Common myeloid progenitor, CD34-positive (primary cell): ENCODE results near the gene PLEKHA6.

Source experiments
- CTCF ChIA-PET: fragments of 350-600 bp; sonication (Branson Sonifier 250); formaldehyde crosslinking; loops from one replicate; lab custom pipeline; 2021; ENCODE audit warnings: antibody characterized with exemption; lab: Charles Lee
- POLR2A ChIA-PET: fragments of 350-600 bp; sonication (Branson Sonifier 250); formaldehyde crosslinking; loops from one replicate; lab custom pipeline; 2021; ENCODE audit warnings: antibody characterized with exemption; lab: Charles Lee
- DNase-seq, 3 donors: peaks; one replicate each; pipeline versions ENCODE4 v3.0.0 to v3.0.0-alpha.2; 2013
- H3K27ac ChIP-seq, 2 experiments: 1 replicate in 1 of 2; 2 replicates in 1 of 2; pipeline ENCODE4 v1.7.0; 2013; ENCODE audit warnings: inconsistent platforms in 2 of 2, low read length in 2 of 2, mild to moderate bottlenecking in 2 of 2, low read depth in 1 of 2, moderate library complexity in 1 of 2; ENCODE audit not compliant: severe bottlenecking in 2 of 2, insufficient read depth in 1 of 2, poor library complexity in 1 of 2
- H3K27me3 ChIP-seq, 5 experiments: replicated peaks in 2 of 5; 1 replicate in 3 of 5; 2 replicates in 2 of 5; pipeline versions ENCODE4 v1.6.1 to v1.7.0; 2013; ENCODE audit warnings: low read length in 4 of 5, mild to moderate bottlenecking in 2 of 5, moderate library complexity in 2 of 5, inconsistent platforms in 1 of 5; ENCODE audit not compliant: insufficient read depth in 5 of 5, control insufficient read depth in 4 of 5
- H3K36me3 ChIP-seq, 4 experiments: 1 replicate in 2 of 4; 2 replicates in 2 of 4; pipeline versions ENCODE4 v1.6.1 to v1.7.0; 2013; ENCODE audit warnings: low read length in 3 of 4, control low read depth in 1 of 4, mild to moderate bottlenecking in 1 of 4; ENCODE audit not compliant: control insufficient read depth in 4 of 4, insufficient read depth in 4 of 4
- H3K4me1 ChIP-seq, 4 experiments: 1 replicate in 3 of 4; 2 replicates in 1 of 4; pipeline versions ENCODE4 v1.6.1 to v1.7.1; 2013; ENCODE audit warnings: low read length in 3 of 4, mild to moderate bottlenecking in 3 of 4, control low read depth in 1 of 4, inconsistent platforms in 1 of 4, moderate library complexity in 1 of 4; ENCODE audit not compliant: control insufficient read depth in 4 of 4, insufficient read depth in 4 of 4; ENCODE audit errors: control extremely low read depth in 1 of 4
- H3K4me3 ChIP-seq, 7 experiments: 1 replicate in 4 of 7; 2 replicates in 3 of 7; pipeline versions ENCODE4 v1.5.1 to v1.7.0; 2013; ENCODE audit warnings: mild to moderate bottlenecking in 7 of 7, low read length in 6 of 7, moderate library complexity in 6 of 7, inconsistent platforms in 2 of 7, low read depth in 2 of 7, control low read depth in 1 of 7; ENCODE audit not compliant: insufficient read depth in 4 of 7, control insufficient read depth in 1 of 7; ENCODE audit errors: extremely low read depth in 1 of 7
- H3K9me3 ChIP-seq, 5 experiments: 1 replicate in 4 of 5; 2 replicates in 1 of 5; pipeline versions ENCODE4 v1.6.1 to v1.7.1; 2013; ENCODE audit warnings: low read length in 4 of 5, mild to moderate bottlenecking in 2 of 5, inconsistent platforms in 1 of 5, low read depth in 1 of 5, moderate library complexity in 1 of 5; ENCODE audit not compliant: control insufficient read depth in 4 of 5, insufficient read depth in 2 of 5; ENCODE audit errors: control extremely low read depth in 1 of 5
- WGBS: methylation state at CpG from one replicate; pipeline ENCODE4 v1.1.5; 2013; ENCODE audit not compliant: insufficient coverage; 5-methylcytosine and 5-hydroxymethylcytosine counted together

Gene PLEKHA6

GRCh38 chr1:204340081-204340889 lies 19.4 kb downstream of the PLEKHA6 start:
- Histone ChIP-seq H3K36me3 (no peaks in the 10 kb centered on the region), H3K4me3 (no peak overlapping the region), H3K27me3 (no peaks in the 10 kb centered on the region), H3K27ac (no peak overlapping the region), H3K4me1 (peaks cover 0 to 6% (median 1%) of the 10 kb centered on the region in 4 experiments), H3K9me3 (no peaks in the 10 kb centered on the region)
- 96% methylated on average over 12 of the region's 12 CpGs for WGBS
- CTCF ChIA-PET: interaction anchor here (0.5 to 6.5 kb wide), 9 partner anchors 10 to 134 kb away, joined by 3 to 55 read pairs (median 4); partner anchors contain the start of gene PLEKHA6
- no peak for DNase-seq
- POLR2A ChIA-PET: no interaction called here

GRCh38 chr1:204339541-204339940 lies 20.2 kb downstream of the PLEKHA6 start:
- H3K4me3 ChIP-seq: no peak overlapping the region
- CTCF ChIA-PET: interaction anchor here (0.8 to 1.9 kb wide), 6 partner anchors 9 to 132 kb away, joined by 3 to 10 read pairs (median 4); no protein-coding TSS in a partner anchor
- POLR2A ChIA-PET: no interaction called here

DNA sequence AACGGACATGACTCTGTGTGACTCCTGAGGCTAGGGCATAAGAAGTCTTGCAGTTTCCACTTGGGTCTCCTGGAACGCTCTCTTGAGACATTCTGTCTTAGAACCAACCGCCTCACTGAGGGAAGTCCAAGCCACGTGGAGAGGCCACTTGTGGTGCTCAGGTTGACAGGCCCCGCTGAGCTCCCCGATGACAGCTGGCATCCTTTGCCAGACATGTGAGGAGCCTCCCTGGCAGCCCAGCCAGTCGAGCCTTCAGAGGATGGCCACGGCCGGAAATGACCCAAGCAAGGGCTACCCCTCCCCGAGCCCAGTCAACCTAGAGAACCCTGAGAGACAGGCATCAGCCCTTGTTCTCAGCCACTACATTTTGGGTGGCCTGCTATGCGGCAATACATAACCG lies 20.7 kb downstream of the PLEKHA6 start:
- no peaks in the 10 kb centered on the region for H3K36me3 ChIP-seq
- DNase-seq: no peak
- no peak overlapping the region for H3K4me3 ChIP-seq
- H3K27ac ChIP-seq: no peak overlapping the region
- H3K27me3 ChIP-seq: no peaks in the 10 kb centered on the region
- no peaks in the 10 kb centered on the region for H3K4me1 ChIP-seq
- ChIA-PET CTCF (interaction anchor here (0.8 to 1.9 kb wide), 5 partner anchors 8 to 132 kb away, joined by 3 to 10 read pairs (median 5); no protein-coding TSS in a partner anchor), POLR2A (no interaction called here)
- no peaks in the 10 kb centered on the region for H3K9me3 ChIP-seq
- WGBS: 96% methylated on average over 12 of the region's 12 CpGs

More at GRCh38 chr1:204339541-204339940, 20.2 kb downstream of the PLEKHA6 start:
- Histone ChIP-seq H3K36me3 (no peaks in the 10 kb centered on the region), H3K9me3 (no peaks in the 10 kb centered on the region), H3K27ac (no peak overlapping the region), H3K27me3 (no peaks in the 10 kb centered on the region), H3K4me1 (no peaks in the 10 kb centered on the region)
- DNase-seq: no peak

GRCh38 chr1:204338360-204338759 lies 21.4 kb downstream of the PLEKHA6 start:
- DNase-seq: no peak
- H3K36me3 ChIP-seq: no peaks in the 10 kb centered on the region
- no peak overlapping the region for H3K4me3 ChIP-seq
- WGBS: 75% methylated on average over 1 of the region's 2 CpGs
- no peaks in the 10 kb centered on the region for H3K27me3 ChIP-seq
- CTCF ChIA-PET: no interaction called here
- POLR2A ChIA-PET: no interaction called here
- H3K4me1 ChIP-seq: peaks cover 0 to 2% (median 0%) of the 10 kb centered on the region in 4 experiments
- no peak overlapping the region for H3K27ac ChIP-seq
- H3K9me3 ChIP-seq: no peaks in the 10 kb centered on the region

- peaks cover 0 to 7% (median 0%) of the 10 kb centered on the region in 4 experiments for H3K4me1 ChIP-seq
- WGBS: 95% methylated on average over 6 of the region's 6 CpGs
- DNase-seq: no peak
- no peaks in the 10 kb centered on the region for H3K9me3 ChIP-seq
- H3K27ac ChIP-seq: no peak overlapping the region
- ChIA-PET POLR2A (no interaction called here), CTCF (interaction anchor here (1.1 to 1.2 kb wide), 2 partner anchors 8 to 24 kb away, joined by 4 read pairs; no protein-coding TSS in a partner anchor)
- no peaks in the 10 kb centered on the region for H3K36me3 ChIP-seq
- H3K27me3 ChIP-seq: no peaks in the 10 kb centered on the region
- no peak overlapping the region for H3K4me3 ChIP-seq
These were observed 22.1 kb downstream of the PLEKHA6 start for GRCh38 chr1:204337583-204337982.

DNA sequence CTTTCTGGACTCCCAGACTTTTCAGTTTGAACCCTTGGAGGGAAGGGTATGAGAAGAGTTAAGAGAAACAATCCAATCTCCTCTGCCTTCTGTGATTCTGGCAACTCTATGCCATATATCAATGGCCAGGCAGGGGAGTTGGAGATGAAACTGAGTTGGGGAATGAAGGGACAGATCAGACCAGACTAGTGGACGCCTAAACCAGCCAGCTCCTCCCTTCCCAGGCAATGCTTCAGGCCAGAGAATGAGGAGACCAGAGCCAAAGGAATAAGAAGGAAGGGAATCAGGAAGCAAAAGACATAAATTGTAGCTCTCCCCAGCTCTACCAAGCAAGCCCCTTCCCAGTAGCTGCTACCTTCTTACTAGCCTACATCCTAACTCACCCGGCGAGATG lies 22.7 kb downstream of the PLEKHA6 start:
- CTCF ChIA-PET: interaction anchor here (1.1 to 1.2 kb wide), 2 partner anchors 9 to 23 kb away, joined by 4 read pairs; no protein-coding TSS in a partner anchor
- Histone ChIP-seq H3K36me3 (no peaks in the 10 kb centered on the region), H3K27me3 (no peaks in the 10 kb centered on the region), H3K4me3 (no peak overlapping the region), H3K4me1 (peaks cover 0 to 7% (median 0%) of the 10 kb centered on the region in 4 experiments), H3K27ac (no peak overlapping the region), H3K9me3 (no peaks in the 10 kb centered on the region)
- POLR2A ChIA-PET: no interaction called here
- no peak for DNase-seq
- no CpG with 5 or more reads among the region's 3 CpGs for WGBS
